Measurements from ENCODE around the gene PYHIN1.
A peak's percentile ranks its signal among the peaks of the same experiment; 100 is the strongest.

The PYHIN1 gene

DNA sequence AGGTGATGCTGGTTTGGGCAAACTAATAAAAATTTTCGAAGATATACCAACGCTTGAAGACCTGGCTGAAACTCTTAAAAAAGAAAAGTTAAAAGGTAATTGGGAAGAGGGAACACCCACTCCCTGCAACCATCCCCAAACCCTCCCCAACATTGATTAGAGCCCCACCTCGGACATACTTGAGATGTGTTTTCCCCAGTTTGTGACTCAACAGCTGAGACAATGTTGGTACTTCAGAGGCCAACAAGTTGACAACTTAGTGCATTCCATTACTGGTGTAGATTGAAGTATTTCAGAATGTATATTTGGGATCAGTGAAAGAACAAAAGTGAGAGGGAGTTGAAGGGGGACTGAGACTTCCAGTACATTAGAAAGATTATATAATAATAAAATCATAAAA lies 83.5 kb downstream of the PYHIN1 start:
- DNase-seq (ENCODE audit: low spot score) = no peak

DNA sequence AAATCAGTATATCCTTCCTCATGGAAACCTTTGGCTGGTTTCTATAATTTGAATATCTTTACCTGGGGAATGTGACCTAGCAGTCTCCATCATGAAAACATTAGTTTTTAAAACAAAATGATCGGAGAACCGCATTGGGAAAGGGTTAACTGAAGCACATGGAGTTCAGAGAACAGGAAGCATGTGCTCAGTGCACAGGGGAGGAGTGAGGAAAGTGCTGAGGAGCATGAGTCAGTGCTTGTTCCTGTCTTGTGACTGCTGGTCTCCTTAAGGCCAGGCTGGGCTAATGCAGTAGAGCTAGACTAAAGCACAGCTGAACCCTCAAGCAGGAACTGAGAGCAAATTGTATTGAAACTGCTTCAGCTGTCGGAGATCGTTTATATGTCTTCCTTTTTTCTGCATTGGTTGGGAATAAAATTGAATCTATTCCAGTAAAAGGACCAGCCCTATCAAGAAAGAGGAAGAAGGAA lies 84.1 kb downstream of the PYHIN1 start:
- peak; percentile 82 for DNase-seq (ENCODE audit: low spot score)

GRCh38 chr1:159023723-159024122 lies 92.4 kb downstream of the PYHIN1 start:
- no peak for DNase-seq (ENCODE audit: low spot score)

GRCh38 chr1:159025043-159025442 lies 93.7 kb downstream of the PYHIN1 start:
- DNase-seq (ENCODE audit: low spot score) = no peak

Data from AG08395 (cell line).